Fibroblast of the aortic adventitia (primary cell): ENCODE data around the gene NEO1. TPM values are rescaled to one million over a fixed set of nuclear protein-coding genes. Genes with fewer than 3 reads are reported as not detected.

Source experiments
- DNase-seq: peaks from one replicate; pipeline ENCODE4 v3.0.0-alpha.2; 2010; ENCODE audit warnings: low read depth
- H3K4me3 ChIP-seq: 2 replicates; pipeline ENCODE4 v1.5.1; 2011; ENCODE audit warnings: low read depth, mild to moderate bottlenecking, control low read depth, low read length, moderate library complexity
- CTCF ChIP-seq: IDR thresholded peaks from 2 replicates; pipeline ENCODE4 v1.5.1; 2011; ENCODE audit warnings: mild to moderate bottlenecking, low read length, control low read depth, inconsistent platforms; ENCODE audit not compliant: insufficient read depth
- total RNA-seq: library from RNA; depleted of rRNA; stranded (reverse); fragments of >200 nt; gene quantifications from 2 replicates; pipeline ENCODE4 v1.2.3, GENCODE V29; 2012; ENCODE audit warnings: low replicate concordance

NEO1 gene
- total RNA-seq, 1 donor = 26.2 TPM

DNA sequence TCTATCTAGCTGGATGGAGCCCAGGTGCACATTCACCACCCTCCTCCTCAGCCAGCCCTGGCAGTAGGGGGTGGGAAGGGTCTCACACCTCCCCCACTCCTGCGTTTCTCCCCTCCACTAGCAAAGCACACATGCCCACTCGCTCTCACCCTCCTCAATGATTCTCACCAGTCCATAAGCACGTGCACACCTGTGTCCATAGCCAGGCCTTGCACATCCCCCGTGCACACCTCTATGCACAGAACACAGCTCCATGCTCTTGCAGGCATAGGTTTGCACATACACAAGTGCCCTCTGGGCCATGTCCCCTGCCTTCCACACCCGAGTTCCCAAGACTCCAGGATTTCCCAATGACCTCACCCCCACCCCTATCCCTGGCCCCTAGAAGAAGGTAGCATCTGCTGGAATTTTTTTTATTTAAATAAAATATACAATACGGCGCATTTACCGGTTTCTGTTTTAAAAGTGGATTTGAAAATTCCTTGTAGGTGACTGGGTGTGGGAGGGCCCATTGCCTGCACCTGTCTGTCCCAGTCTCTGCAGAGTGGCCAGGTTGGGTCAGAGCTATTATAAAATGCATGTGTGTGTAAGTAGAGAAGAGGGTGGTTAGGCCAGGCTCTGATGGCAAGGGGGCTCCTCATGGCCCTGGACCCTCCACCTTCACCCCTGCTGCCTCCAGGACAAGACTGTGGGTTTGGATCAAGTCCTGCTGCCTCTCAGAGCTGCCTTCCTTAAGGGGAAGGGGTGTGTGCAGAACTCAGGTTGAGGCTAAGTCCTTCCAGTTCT lies 267.4 kb downstream of the NEO1 start:
- no peak for DNase-seq
- H3K4me3 ChIP-seq = no peak overlapping the region
- TF ChIP-seq CTCF = no peak

DNA sequence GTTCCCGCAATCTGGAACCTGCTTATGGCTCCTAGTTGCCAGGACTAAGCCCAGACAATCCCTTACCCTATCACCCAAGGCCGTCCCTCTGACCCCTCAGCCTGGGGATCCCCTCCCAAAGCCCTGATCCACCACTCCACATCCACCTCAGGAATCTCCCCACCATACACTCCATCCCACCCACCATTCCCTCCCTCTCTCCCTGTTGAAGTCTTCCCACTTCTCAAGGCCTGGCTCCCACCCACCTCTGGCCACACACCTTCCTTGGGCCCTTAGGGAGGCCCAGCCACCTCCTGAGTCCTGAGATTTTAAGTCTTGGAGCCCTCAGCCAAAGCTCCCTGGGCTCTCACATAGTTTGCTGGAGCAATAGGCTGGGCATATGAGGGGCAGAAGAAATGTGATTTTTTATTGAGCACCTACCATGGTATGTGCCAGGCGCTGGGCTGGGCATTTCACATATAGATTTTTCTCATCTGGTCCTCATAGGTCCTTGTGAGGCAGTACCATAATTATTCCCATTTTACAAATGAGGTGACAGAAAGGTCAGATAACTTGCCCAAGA lies 268.4 kb downstream of the NEO1 start:
- no peak overlapping the region for H3K4me3 ChIP-seq
- no peak for DNase-seq
- TF ChIP-seq CTCF = no peak

DNA sequence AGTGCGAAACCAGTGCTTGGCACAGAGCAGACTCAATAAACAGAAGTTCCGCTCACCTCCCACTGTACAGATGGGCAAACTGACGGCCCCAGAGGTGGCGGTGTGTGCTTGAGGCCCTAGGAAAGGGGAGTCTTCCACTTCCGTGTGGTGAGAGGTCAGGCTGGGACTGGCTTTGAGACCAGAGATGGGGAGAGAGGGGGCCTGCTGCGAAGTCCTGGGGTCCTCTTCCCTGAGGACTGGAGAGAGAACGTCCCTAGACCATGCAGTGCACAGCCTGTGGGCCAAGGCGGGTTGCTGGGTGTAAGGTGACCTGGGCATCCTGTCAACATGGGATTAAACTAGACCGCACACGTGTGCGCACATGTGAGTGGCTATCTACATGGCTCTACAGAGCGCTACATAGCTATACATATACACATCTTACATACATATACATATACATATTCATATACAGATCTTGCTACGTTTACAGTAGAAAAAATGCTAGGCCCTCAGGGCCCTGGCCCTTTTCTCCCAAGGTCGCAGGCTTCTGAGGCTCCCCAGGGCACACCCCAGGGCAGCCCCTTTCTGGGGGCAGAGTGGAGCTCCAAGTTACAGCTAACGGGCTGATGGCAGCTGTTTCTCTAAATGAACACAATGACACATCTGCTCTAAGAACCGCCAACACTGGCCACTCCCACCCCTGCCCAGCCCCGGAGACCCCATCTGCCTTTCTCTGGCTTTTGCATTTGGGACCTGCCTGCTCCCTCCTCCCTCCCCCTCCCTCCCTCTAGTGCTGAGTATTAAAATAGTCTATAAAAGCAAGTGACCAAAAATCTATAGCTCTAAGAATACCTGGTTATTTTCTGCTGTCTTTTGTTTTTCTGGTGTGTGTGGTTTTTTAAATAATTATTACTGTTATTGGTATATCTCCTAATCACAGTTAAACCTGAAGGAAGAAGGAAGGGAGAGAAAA lies 269.5 kb downstream of the NEO1 start:
- H3K4me3 ChIP-seq = no peak overlapping the region
- no peak for TF ChIP-seq CTCF
- no peak for DNase-seq

- no peak for TF ChIP-seq CTCF
- DNase-seq = no peak
Observed at GRCh38 chr15:73322665-73323373, 270.6 kb downstream of the NEO1 start.

GRCh38 chr15:73323374-73323955 lies 271.2 kb downstream of the NEO1 start:
- TF ChIP-seq CTCF = no peak
- H3K4me3 ChIP-seq = no peak overlapping the region
- DNase-seq = no peak

More at GRCh38 chr15:73322665-73323373, 270.6 kb downstream of the NEO1 start:
- H3K4me3 ChIP-seq = no peak overlapping the region

- no peak for DNase-seq
- TF ChIP-seq CTCF = no peak
- no peak overlapping the region for H3K4me3 ChIP-seq
Observed at GRCh38 chr15:73323956-73324355, 271.7 kb downstream of the NEO1 start.
